Upper lobe of left lung (tissue), 4 donors: ENCODE measurements around the gene CD1E.

ENCODE experiments used
- CTCF ChIP-seq, 6 experiments: fragments of 450-650 bp in 4 of 6; fragments of 200-600 bp in 2 of 6; sonication (generic) in 2 of 6; IDR thresholded peaks; one replicate each; pipeline ENCODE4 v1.5.1; 2016 to 2019; ENCODE audit warnings: antibody characterized with exemption in 6 of 6
- EP300 ChIP-seq, 4 donors: sonication (generic); formaldehyde crosslinking; IDR thresholded peaks; one replicate each; pipeline ENCODE4 v1.5.1; 2017; ENCODE audit warnings: antibody characterized with exemption in 4 of 4, control low read depth in 2 of 4
- POLR2A ChIP-seq, 4 donors: fragments of 450-650 bp; IDR thresholded peaks; one replicate each; pipeline ENCODE4 v1.5.1; 2016 to 2017; ENCODE audit warnings: antibody characterized with exemption in 4 of 4, mild to moderate bottlenecking in 2 of 4
- POLR2AphosphoS5 ChIP-seq, 2 donors: sonication (generic); formaldehyde crosslinking; IDR thresholded peaks; one replicate each; pipeline ENCODE4 v1.5.1; 2017; ENCODE audit warnings: antibody characterized with exemption in 2 of 2

- TF ChIP-seq CTCF (IDR thresholded peaks at IDR 0.05): no peak
- no peak for TF ChIP-seq POLR2A (IDR thresholded peaks at IDR 0.05)
- no peak for TF ChIP-seq EP300 (IDR thresholded peaks at IDR 0.05)
- TF ChIP-seq POLR2AphosphoS5 (IDR thresholded peaks at IDR 0.05): no peak
These were observed 37.4 kb downstream of the CD1E start for GRCh38 chr1:158391099-158391498.
